ENCODE measurements around the gene PTPRN2. TPM values are rescaled to one million over a fixed set of nuclear protein-coding genes. Genes with fewer than 3 reads are reported as not detected.

Gene PTPRN2
- polyA plus RNA-seq, 1 of the 3 experiments (the other 2 are of a cell fraction), result 4.0 TPM

DNA sequence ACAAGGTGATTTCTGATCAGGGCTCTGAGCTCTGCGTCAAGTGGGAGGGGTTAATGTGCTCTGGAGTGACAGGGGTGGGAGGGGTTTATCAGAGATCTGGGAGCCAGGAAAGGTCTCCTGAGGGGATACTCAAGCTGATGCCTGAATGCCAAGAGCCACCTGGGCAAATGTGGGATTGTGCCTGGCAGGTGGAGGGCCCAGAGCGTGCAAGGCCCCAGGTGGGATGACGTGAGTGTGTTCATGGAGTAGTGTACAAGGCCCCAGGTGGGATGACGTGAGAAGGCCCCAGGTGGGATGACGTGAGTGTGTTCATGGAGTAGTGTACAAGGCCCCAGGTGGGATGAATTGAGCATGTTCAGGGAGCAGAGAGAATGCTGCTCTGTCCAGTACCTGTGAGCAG is 610.3 kb downstream of the PTPRN2 start:
- H3K79me2 ChIP-seq (ENCODE audit: insufficient read depth), result no peaks in the 10 kb centered on the region
- peaks cover 4% of the 10 kb centered on the region; the same call in 1 of the 2 replicates for H3K9me3 ChIP-seq
- no peaks in the 10 kb centered on the region for H3K9me2 ChIP-seq
- H3F3A ChIP-seq (replicated peaks; ENCODE audit: insufficient read depth), result no peaks in the 10 kb centered on the region
- WGBS (ENCODE audit: low lambda C conversion rate), result 37% methylated on average over 5 of the region's 5 CpGs
- no peak overlapping the region for H2AFZ ChIP-seq (ENCODE audit: low read depth)
- POLR2A ChIA-PET, result no interaction called here
- CTCF ChIA-PET, result interaction anchor here (1.2 kb wide), 1 partner anchor 18 kb away, joined by 3 read pairs; no protein-coding TSS in a partner anchor
- H3K36me3 ChIP-seq (replicated peaks in 1 of 2; ENCODE audit: control insufficient read depth in 1 of 2, insufficient read depth in 2 of 2, low read length in 1 of 2), result no peaks in the 10 kb centered on the region
- TF ChIP-seq FOXM1 (IDR thresholded peaks at IDR 0.05; ENCODE audit: low read depth), result no peak
- H3K27me3 ChIP-seq (ENCODE audit: insufficient read depth), result no peaks in the 10 kb centered on the region
- no peak overlapping the region for H3K27ac ChIP-seq (ENCODE audit: low read depth in 2 of 2, low read length in 1 of 2)
- H3K4me2 ChIP-seq, result no peak overlapping the region
- no peak overlapping the region for H3K9ac ChIP-seq
- no peak for DNase-seq
- H4K20me1 ChIP-seq (ENCODE audit: insufficient read depth), result no peaks in the 10 kb centered on the region
- no peak overlapping the region for H3K4me3 ChIP-seq (ENCODE audit: low read depth in 2 of 2, low read length in 1 of 2)
- no peaks in the 10 kb centered on the region; a peak in 1 of 4 replicates for H3K4me1 ChIP-seq (ENCODE audit: control insufficient read depth in 1 of 2, insufficient read depth in 2 of 2, low read depth in 1 of 2, low read length in 1 of 2)

DNA sequence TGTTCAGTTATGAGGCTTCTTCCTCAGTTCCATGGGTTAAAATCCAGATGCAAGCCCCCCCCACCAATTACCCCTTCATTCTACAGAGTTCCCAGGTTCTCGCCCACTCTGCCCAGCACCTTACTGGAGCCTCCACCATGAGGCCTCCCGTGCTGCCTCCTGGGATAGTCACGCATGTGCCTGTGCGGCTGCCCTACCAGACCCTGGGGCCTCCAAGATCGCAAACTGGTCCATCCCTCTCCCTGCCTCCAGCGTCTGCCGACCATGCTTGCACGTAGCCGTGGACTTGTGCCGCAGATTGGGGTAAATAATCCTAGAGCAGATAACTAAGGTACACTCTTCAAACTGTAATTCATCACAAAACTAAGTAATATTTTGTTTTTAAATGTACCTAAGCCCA is 611.2 kb downstream of the PTPRN2 start:
- Histone ChIP-seq H3K79me2 (ENCODE audit: insufficient read depth) (no peaks in the 10 kb centered on the region), H3K27ac (ENCODE audit: low read depth in 2 of 2, low read length in 1 of 2) (no peak overlapping the region), H3K9me3 (peaks cover 4% of the 10 kb centered on the region; the same call in 1 of the 2 replicates), H4K20me1 (ENCODE audit: insufficient read depth) (no peaks in the 10 kb centered on the region), H3K4me3 (ENCODE audit: low read depth in 2 of 2, low read length in 1 of 2) (no peak overlapping the region), H3K9ac (no peak overlapping the region), H3K9me2 (no peaks in the 10 kb centered on the region), H3K4me1 (ENCODE audit: control insufficient read depth in 1 of 2, insufficient read depth in 2 of 2, low read depth in 1 of 2, low read length in 1 of 2) (no peaks in the 10 kb centered on the region; a peak in 1 of 4 replicates), H3K27me3 (ENCODE audit: insufficient read depth) (no peaks in the 10 kb centered on the region), H3F3A (replicated peaks; ENCODE audit: insufficient read depth) (no peaks in the 10 kb centered on the region), H2AFZ (ENCODE audit: low read depth) (no peak overlapping the region), H3K4me2 (no peak overlapping the region), H3K36me3 (replicated peaks in 1 of 2; ENCODE audit: control insufficient read depth in 1 of 2, insufficient read depth in 2 of 2, low read length in 1 of 2) (no peaks in the 10 kb centered on the region)
- ChIA-PET CTCF (interaction anchor here (1.2 kb wide), 1 partner anchor 17 kb away, joined by 3 read pairs; no protein-coding TSS in a partner anchor), POLR2A (no interaction called here)
- no peak for TF ChIP-seq TEAD4 (IDR thresholded peaks at IDR 0.05; ENCODE audit: borderline replicate concordance, insufficient read depth)
- 64% methylated on average over 10 of the region's 10 CpGs for WGBS (ENCODE audit: low lambda C conversion rate)
- no peak for DNase-seq

DNA sequence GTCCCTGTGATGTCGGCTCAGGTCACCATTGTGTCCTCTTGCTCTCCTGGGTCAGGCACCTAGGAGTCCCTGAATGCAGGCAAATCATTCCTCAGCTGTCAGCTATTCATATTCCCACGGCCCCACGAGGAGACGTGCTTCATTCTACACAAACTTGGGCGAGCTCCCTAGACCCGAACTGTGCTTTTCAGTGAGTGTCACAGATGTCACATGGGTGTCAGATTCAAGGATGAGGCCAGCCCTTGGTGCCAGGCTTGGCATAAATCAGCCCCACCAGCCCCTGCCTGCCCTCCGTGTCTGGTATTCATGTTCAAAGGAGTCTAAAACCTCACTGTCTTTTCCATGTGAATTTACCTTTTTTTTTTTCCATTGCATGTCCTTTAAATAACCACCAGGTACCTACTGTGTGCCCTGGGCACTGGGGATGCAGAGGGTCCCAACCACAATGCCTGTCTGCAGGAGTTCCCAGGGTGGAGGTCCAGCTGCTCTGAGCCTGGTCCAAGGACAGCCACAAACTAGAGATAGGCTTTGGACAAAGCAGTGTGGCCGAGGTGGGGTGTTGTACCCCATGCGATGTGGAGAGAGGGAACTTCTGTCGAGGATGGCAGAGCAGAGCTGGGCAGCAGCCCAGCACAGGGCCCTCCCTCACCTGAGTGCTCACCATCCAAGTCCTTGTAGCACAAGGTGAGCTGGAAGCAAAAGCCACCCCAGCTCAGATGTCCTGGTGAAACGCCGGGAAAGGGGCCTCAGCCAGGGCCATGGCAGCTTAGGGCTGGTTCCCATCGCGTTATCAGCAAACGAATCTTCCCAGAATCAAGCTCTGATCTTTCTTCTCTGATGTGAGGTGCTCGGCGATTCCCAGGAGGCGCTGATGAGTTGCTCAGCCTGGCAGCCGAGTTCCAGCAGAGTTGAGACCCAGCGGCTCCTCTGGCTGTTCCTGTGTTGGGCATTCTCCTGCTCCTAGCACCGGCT is 611.9 kb downstream of the PTPRN2 start:
- no peak overlapping the region for H3K27ac ChIP-seq (ENCODE audit: low read depth in 2 of 2, low read length in 1 of 2)
- TF ChIP-seq, protein P1, sequence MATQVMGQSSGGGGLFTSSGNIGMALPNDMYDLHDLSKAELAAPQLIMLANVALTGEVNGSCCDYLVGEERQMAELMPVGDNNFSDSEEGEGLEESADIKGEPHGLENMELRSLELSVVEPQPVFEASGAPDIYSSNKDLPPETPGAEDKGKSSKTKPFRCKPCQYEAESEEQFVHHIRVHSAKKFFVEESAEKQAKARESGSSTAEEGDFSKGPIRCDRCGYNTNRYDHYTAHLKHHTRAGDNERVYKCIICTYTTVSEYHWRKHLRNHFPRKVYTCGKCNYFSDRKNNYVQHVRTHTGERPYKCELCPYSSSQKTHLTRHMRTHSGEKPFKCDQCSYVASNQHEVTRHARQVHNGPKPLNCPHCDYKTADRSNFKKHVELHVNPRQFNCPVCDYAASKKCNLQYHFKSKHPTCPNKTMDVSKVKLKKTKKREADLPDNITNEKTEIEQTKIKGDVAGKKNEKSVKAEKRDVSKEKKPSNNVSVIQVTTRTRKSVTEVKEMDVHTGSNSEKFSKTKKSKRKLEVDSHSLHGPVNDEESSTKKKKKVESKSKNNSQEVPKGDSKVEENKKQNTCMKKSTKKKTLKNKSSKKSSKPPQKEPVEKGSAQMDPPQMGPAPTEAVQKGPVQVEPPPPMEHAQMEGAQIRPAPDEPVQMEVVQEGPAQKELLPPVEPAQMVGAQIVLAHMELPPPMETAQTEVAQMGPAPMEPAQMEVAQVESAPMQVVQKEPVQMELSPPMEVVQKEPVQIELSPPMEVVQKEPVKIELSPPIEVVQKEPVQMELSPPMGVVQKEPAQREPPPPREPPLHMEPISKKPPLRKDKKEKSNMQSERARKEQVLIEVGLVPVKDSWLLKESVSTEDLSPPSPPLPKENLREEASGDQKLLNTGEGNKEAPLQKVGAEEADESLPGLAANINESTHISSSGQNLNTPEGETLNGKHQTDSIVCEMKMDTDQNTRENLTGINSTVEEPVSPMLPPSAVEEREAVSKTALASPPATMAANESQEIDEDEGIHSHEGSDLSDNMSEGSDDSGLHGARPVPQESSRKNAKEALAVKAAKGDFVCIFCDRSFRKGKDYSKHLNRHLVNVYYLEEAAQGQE (IDR thresholded peaks at IDR 0.05; ENCODE audit: low read depth, low read length), result no peak
- TF ChIP-seq SMC3 (IDR thresholded peaks at IDR 0.05; ENCODE audit: low read depth, low read length) (no peak), FOXJ3 (CRISPR knock-in tag; IDR thresholded peaks at IDR 0.05) (no peak), GABPA (IDR thresholded peaks at IDR 0.05; ENCODE audit: low read depth) (no peak), SIN3A (IDR thresholded peaks at IDR 0.05; ENCODE audit: borderline replicate concordance, low read depth, low read length) (no peak), POLR2AphosphoS5 (IDR thresholded peaks at IDR 0.05; ENCODE audit: low read depth, low read length) (no peak), RCOR1 (IDR thresholded peaks at IDR 0.05; ENCODE audit: low read length) (no peak), RAD21 (IDR thresholded peaks at IDR 0.05; ENCODE audit: low read length) (no peak)
- TF ChIP-seq, protein P2, sequence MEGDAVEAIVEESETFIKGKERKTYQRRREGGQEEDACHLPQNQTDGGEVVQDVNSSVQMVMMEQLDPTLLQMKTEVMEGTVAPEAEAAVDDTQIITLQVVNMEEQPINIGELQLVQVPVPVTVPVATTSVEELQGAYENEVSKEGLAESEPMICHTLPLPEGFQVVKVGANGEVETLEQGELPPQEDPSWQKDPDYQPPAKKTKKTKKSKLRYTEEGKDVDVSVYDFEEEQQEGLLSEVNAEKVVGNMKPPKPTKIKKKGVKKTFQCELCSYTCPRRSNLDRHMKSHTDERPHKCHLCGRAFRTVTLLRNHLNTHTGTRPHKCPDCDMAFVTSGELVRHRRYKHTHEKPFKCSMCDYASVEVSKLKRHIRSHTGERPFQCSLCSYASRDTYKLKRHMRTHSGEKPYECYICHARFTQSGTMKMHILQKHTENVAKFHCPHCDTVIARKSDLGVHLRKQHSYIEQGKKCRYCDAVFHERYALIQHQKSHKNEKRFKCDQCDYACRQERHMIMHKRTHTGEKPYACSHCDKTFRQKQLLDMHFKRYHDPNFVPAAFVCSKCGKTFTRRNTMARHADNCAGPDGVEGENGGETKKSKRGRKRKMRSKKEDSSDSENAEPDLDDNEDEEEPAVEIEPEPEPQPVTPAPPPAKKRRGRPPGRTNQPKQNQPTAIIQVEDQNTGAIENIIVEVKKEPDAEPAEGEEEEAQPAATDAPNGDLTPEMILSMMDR (IDR thresholded peaks at IDR 0.05), result no peak
- TF ChIP-seq, protein P3, sequence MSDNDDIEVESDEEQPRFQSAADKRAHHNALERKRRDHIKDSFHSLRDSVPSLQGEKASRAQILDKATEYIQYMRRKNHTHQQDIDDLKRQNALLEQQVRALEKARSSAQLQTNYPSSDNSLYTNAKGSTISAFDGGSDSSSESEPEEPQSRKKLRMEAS (IDR thresholded peaks at IDR 0.05; ENCODE audit: low read depth), result no peak
- no peak overlapping the region for H3K4me3 ChIP-seq (ENCODE audit: low read depth in 2 of 2, low read length in 1 of 2)
- no peaks in the 10 kb centered on the region for H3K36me3 ChIP-seq (replicated peaks in 1 of 2; ENCODE audit: control insufficient read depth in 1 of 2, insufficient read depth in 2 of 2, low read length in 1 of 2)
- no peaks in the 10 kb centered on the region for H4K20me1 ChIP-seq (ENCODE audit: insufficient read depth)
- no peak overlapping the region for H2AFZ ChIP-seq (ENCODE audit: low read depth)
- H3K9me2 ChIP-seq, result no peaks in the 10 kb centered on the region
- H3K9ac ChIP-seq, result no peak overlapping the region
- no peaks in the 10 kb centered on the region for H3K79me2 ChIP-seq (ENCODE audit: insufficient read depth)
- peaks cover 4% of the 10 kb centered on the region; the same call in 1 of the 2 replicates for H3K9me3 ChIP-seq
- no peak overlapping the region for H3K4me2 ChIP-seq
- WGBS (ENCODE audit: low lambda C conversion rate), result 44% methylated on average over 21 of the region's 21 CpGs
- no peaks in the 10 kb centered on the region for H3K27me3 ChIP-seq (ENCODE audit: insufficient read depth)
- no peaks in the 10 kb centered on the region for H3F3A ChIP-seq (replicated peaks; ENCODE audit: insufficient read depth)
- ChIA-PET CTCF (interaction anchor here (1.3 kb wide), 1 partner anchor 15 kb away, joined by 4 read pairs; no protein-coding TSS in a partner anchor), POLR2A (no interaction called here)
- H3K4me1 ChIP-seq (ENCODE audit: control insufficient read depth in 1 of 2, insufficient read depth in 2 of 2, low read depth in 1 of 2, low read length in 1 of 2), result no peaks in the 10 kb centered on the region
- no peak for DNase-seq
